HG02798 (cell line): ENCODE measurements around the gene GPC6.

Experiments
- ATAC-seq: cut with Tn5 transposase; IDR thresholded peaks from one replicate; pipeline ENCODE4 v1.9.1; 2021; ENCODE audit warnings: mild to moderate bottlenecking; ENCODE audit not compliant: unreplicated experiment, poor library complexity

GPC6 gene

GRCh38 chr13:93862259-93862658, 635.7 kb downstream of the GPC6 start:
- no peak for ATAC-seq

- no peak for ATAC-seq
Measured at GRCh38 chr13:93865235-93865634, 638.6 kb downstream of the GPC6 start.

- ATAC-seq: no peak
Measured at GRCh38 chr13:93867481-93867880, 640.9 kb downstream of the GPC6 start.

GRCh38 chr13:93872376-93872775, 645.8 kb downstream of the GPC6 start:
- ATAC-seq: no peak

GRCh38 chr13:93872786-93873347, 646.3 kb downstream of the GPC6 start:
- ATAC-seq: no peak

- ATAC-seq: no peak
Measured at GRCh38 chr13:93875547-93875946, 648.9 kb downstream of the GPC6 start.

GRCh38 chr13:93876236-93876635, 649.6 kb downstream of the GPC6 start:
- no peak for ATAC-seq

GRCh38 chr13:93878675-93879074, 652.1 kb downstream of the GPC6 start:
- no peak for ATAC-seq

- ATAC-seq: no peak
Measured at GRCh38 chr13:93881411-93881810, 654.8 kb downstream of the GPC6 start.

- ATAC-seq: no peak
Measured at GRCh38 chr13:93882086-93882651, 655.6 kb downstream of the GPC6 start.

- no peak for ATAC-seq
Measured at GRCh38 chr13:93889430-93889951, 662.9 kb downstream of the GPC6 start.

- ATAC-seq: no peak
Measured at GRCh38 chr13:93899981-93900380, 673.4 kb downstream of the GPC6 start.

GRCh38 chr13:93900731-93901130, 674.1 kb downstream of the GPC6 start:
- no peak for ATAC-seq

- no peak for ATAC-seq
Measured at GRCh38 chr13:93903909-93904308, 677.3 kb downstream of the GPC6 start.

GRCh38 chr13:93915269-93915809, 688.7 kb downstream of the GPC6 start:
- ATAC-seq: no peak

GRCh38 chr13:93922063-93922855, 695.7 kb downstream of the GPC6 start:
- no peak for ATAC-seq

- ATAC-seq: no peak
Measured at GRCh38 chr13:93925990-93926389, 699.4 kb downstream of the GPC6 start.

GRCh38 chr13:93926425-93926824, 699.8 kb downstream of the GPC6 start:
- no peak for ATAC-seq

- ATAC-seq: no peak
Measured at GRCh38 chr13:93927431-93927830, 700.8 kb downstream of the GPC6 start.

GRCh38 chr13:93932901-93933300, 706.3 kb downstream of the GPC6 start:
- ATAC-seq: no peak

GRCh38 chr13:93936901-93937300, 710.3 kb downstream of the GPC6 start:
- no peak for ATAC-seq
